ENCODE results near the gene HAUS6. TPM values are rescaled to one million over a fixed set of nuclear protein-coding genes. Genes with fewer than 3 reads are reported as not detected.
"Not testable (repeated sequence)": the region's sequence is repeated elsewhere in the genome, so short reads cannot be mapped to it uniquely, and the experiment has no call there.

Gene HAUS6
- total RNA-seq, 1 donor from 2014 or later = 11.8 TPM

DNA sequence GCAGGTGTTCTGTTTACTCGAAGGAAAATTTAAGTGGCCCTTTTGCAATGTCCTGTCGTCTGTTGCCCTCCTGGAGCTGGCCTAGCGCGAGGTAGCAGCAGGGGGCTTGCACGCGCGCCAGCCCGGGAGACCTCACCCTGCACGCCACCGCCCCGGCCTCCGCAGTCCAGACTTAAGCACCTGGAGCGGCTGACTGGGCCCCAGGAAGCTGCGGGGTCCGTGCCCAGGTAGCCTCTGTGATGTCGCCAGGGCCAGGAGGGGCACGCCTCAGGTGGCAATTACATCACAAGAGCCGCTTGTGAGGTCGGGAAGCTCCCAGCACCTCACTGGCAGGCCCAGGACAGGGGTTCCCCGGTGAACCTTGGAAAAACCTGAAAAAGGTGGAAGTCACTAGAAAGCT lies 69.7 kb downstream of the HAUS6 start, which contains the start of gene SAXO1:
TSS of gene SAXO1 (minus strand) at position 195 of the 400 bp plus-strand sequence. CDS start 301 bp downstream, outside the sequence.
- DNase-seq = no peak

DNA sequence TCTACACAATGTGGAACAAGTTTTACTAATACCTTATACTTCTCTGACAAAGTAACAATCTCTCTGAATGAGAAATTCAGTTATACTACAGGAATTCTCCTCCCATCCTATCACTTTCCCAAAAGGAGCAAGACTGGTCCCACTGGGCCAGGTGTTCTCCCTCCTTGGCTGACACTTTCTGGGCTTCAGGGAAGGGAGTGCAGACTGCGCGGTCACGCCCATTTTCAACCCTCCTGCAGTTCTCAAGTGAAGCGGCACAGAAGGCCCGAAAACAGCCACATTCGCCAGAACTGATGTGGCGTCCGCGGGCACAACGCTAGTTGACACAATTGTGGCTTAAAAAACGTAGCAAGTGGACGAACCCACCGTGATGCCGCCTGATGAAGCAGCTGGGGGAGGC lies 70.3 kb downstream of the HAUS6 start:
- DNase-seq = no peak

DNA sequence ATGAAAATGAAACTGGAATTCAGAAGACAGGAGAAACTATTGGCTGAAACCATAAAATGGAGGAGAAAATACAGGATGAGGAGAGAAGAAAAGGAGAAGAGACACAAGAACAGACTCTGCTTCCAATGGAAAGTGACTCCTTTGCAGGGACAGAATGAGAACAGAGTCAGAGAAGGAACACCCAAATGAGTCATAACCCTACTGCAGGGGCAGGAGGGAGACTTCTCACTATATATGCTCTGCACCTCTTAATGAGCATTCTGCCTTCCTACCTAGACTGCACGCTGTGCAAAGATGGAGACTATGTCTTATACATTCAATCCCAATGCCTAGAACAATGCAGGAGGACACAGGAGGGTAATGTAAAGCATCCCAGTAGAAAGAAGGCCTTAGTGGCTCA lies 71.8 kb downstream of the HAUS6 start:
- DNase-seq = no peak

DNA sequence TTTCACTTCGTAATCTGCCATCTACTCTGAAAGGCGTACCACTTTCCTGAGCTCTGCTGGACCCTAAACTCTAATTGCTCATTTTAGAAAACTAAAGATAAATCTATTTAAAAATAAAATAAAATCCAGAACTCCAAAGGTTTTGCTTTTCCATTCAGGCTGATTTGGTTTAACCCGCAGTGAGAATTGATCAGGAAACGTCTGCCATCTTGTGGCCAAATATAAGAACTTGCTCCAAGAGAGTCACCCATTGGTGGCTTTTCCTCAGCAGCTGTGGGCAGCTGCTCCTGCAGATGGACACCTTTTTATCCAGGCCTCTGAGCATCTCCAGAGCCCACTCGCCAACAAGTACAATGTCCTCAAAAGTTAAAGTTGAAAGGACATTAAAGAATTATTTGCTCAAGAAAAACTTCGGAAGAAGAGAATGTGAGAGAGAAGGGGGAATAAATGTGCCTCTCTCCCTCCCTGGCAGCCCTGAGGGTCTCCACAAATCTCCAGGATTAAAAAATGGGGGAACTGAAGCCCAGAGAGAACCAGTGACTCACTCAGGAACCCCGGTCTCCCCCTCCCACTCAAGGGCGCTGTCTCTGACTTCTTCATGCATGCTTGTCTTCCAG lies 73.8 kb downstream of the HAUS6 start:
- DNase-seq = peak; percentile 76

DNA sequence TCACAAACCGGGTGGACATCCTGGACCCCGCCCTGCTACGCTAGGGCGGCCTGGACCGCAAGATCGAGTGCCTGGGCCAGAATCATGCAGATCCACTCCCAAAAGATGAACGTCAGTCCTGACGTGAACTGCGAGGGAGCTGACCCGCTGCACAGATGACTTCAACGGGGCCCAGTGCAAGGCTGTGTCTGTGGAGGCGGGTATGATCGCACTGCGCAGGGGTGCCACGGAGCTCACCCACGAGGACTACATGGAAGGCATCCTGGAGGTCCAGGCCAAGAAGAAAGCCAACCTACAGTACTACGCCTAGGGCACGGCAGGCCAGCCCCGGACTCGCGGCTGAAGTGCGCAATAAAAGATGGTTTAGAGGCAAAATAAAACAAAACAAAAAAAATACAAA lies 74.9 kb downstream of the HAUS6 start:
- no peak for DNase-seq

DNA sequence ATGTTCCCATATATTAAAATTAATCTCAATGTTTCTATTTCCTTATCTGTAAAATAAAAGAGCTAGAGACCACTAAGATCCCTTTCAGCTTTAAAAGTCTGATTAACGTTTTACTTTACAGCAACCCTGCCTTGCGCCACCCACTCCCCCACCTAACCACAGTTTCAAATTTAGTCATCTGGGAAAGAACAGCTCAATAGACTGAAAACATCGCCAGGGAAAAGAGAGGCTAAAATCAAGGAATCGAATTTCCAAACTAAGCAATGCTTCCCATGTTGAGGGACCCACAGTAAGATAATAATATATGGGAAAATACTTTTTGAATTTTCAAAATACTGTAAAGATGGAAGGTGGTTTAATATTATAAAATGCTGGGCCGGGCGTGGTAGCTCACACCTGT lies 76.3 kb downstream of the HAUS6 start:
- DNase-seq = no peak

DNA sequence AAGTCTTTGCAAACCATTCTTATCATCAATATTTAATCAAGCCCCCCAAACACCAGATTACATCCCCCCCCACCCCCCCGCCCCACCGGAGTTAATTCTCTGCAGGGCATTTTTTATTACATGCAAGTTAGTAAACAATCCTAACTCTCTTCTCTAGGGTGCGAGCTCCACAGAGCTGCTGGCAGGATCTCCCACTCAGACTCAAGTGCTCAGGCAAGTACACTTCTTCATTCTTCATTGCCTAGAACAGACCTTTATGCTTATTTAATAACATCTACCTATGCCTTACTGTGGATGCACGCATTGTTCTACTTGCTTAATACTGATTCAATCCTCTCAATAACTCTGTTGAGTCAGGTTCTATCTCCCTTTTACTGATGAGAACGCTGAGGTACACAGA lies 79.6 kb downstream of the HAUS6 start:
- DNase-seq = no peak

DNA sequence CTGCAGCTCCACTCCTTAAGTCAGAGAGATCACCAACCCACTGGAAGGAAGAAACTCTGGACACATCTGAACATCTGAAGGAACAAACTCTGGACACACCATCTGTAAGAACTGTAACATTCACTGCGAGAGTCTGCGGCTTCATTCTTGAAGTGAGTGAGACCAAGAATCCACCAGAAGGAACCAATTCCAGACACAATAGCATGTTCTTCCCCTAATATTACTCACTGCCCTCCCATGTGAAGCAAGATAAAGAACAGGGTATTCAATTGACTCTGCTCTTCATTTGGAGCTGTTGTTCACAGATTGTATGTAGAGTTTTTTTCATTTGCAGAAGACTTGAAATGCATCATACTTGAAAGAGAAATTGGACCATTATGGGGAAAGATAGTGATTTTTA lies 80.5 kb downstream of the HAUS6 start:
- no peak for DNase-seq

DNA sequence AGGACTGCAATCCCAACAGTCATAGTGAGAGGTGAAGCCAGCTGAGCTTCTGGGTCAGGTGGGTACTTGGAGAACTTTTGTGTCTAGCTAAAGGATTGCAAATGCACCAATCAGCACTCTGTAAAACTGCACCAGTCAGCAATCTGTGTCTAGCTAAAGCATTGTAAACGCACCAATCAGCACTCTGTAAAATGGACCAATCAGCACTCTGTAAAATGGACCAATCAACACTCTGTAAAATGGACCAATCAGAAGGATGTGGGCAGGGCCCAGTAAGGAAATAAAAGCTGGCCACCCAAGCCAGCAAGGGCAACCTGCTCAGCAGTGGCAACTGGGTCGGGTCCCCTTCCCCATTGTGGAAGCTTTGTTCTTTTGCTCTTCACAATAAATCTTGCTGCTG lies 81.1 kb downstream of the HAUS6 start:
- DNase-seq = not testable (repeated sequence)

DNA sequence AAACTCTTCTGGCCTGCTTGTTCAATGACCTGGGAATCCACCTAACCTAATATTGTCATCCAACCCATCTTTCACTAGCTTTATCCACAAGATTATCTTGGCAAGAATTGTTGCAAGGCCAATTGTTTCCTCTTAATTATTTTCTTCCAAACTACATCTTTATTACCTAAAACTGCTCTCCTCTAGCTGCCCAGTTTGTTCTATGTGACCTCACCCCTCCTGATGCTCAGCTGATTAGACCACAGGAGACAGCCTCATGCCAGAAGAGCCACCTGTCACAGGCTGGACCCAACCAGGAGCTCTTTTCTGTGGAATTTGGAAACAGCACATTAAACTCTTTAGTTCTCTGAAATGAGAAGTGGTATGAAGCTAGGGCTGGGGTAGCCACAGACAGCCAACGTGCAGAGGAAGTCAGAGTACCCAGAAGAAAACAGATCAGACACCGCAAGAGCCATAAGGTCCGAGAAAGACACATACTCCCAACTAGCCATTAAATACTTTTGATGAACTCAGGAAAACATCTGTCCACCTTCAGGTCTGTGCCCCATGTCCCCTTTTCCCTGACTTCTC lies 81.7 kb downstream of the HAUS6 start:
- no peak for DNase-seq

DNA sequence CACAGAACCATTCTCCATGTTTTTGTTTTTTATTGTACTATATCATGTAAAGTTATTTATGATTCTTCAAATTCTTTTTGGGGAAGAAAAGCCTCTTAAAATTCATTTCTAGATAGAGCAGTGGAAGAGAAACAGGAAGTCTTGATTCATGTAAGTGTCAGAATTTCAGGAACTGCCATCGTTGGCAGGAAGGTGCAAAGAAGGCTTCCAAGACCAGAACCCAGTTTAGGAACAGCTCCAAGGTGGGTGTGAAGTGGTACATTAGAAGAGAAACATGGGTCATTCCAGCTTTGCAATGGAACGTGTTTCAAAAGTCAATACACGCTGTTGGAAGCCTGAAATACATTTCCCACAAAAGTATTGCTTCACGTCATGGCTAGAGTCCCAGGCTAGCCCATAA lies 84.5 kb downstream of the HAUS6 start:
- DNase-seq = no peak

DNA sequence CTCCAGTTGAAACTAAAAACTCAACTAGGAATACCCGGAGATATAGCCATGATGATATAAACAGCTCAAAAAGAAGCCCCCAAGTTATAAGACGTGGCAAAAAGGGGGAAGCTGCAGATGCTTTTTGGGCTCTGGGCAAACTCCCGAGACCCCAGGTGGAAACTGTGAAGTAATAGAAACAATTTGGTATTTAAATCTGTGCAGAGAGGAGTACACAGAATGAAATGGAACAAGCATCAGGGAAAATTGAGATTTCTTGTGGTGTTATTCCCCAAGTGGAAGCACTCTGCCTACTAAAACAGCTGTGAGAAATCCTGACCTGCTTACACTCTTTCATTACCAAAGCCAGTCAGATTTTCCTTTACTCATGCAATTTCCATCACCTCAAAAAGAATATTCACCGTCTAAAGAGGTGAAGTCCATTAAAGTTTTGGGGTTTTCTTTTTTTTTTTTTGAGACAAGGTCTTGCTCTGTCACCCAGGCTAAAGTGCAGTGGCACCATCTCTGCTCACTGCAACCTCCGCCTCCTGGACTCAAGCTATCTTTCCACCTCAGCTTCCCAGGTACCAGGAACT lies 93.2 kb downstream of the HAUS6 start:
- DNase-seq = no peak

Small RNA genes within 50 kb of the gene (small RNA-seq; reads per million reads assigned to genes)
- gene RF00019 (ENCODE audit: low replicate concordance) (not detected), gene RNU6-264P (ENCODE audit: low replicate concordance) (not detected), gene SCARNA8 (ENCODE audit: low replicate concordance) (9.0 reads per million, percentile 92 among the genes with 10 or more reads in this experiment)

Other genes starting within 250 kb of the HAUS6 start
- gene SAXO1, start 69.7 kb downstream of the HAUS6 start, total RNA-seq = 0.10 TPM
- 41.0 TPM for gene RRAGA, start 53.5 kb downstream of the HAUS6 start, total RNA-seq
- gene PLIN2, start 24.6 kb upstream of the HAUS6 start, total RNA-seq = 162 TPM
- 116 TPM for gene DENND4C, start 127.8 kb upstream of the HAUS6 start, total RNA-seq

Data from skin of body (tissue), 3 donors.